H9 (cell line): ENCODE measurements around the gene PEX16. TPM values are rescaled to one million over a fixed set of nuclear protein-coding genes. Genes with fewer than 3 reads are reported as not detected.

Experiments
- DNase-seq: peaks from one replicate; pipeline ENCODE4 v3.0.0-alpha.2; 2017
- H2AFZ ChIP-seq: one replicate; pipeline ENCODE4 v1.6.1; 2013; ENCODE audit warnings: mild to moderate bottlenecking, low read length, control low read depth, moderate library complexity
- H2AK5ac ChIP-seq: 2 replicates; pipeline ENCODE4 v1.6.1; 2013; ENCODE audit warnings: low read length, control low read depth, mixed read lengths; ENCODE audit not compliant: insufficient read length
- H2BK120ac ChIP-seq: one replicate; pipeline ENCODE4 v1.6.1; 2013; ENCODE audit warnings: low read depth, mild to moderate bottlenecking, low read length, control low read depth, inconsistent platforms; ENCODE audit not compliant: poor library complexity, severe bottlenecking
- H2BK12ac ChIP-seq: 2 replicates; pipeline ENCODE4 v1.6.1; 2013; ENCODE audit warnings: low read length, control low read depth, mixed read lengths, low read depth; ENCODE audit not compliant: insufficient read length
- H2BK15ac ChIP-seq: 2 replicates; pipeline ENCODE4 v1.6.1; 2013; ENCODE audit warnings: low read depth, low read length, control low read depth
- H2BK20ac ChIP-seq: one replicate; pipeline ENCODE4 v1.6.1; 2013; ENCODE audit warnings: low read depth, mild to moderate bottlenecking, low read length, control low read depth, inconsistent platforms; ENCODE audit not compliant: poor library complexity, severe bottlenecking
- H2BK5ac ChIP-seq: 2 replicates; pipeline ENCODE4 v1.6.1; 2013; ENCODE audit warnings: low read length, control low read depth, mixed read lengths; ENCODE audit not compliant: insufficient read length
- H3K14ac ChIP-seq: 2 replicates; pipeline ENCODE4 v1.6.1; 2013; ENCODE audit warnings: low read length, control low read depth; ENCODE audit not compliant: insufficient read depth
- H3K18ac ChIP-seq: 2 replicates; pipeline ENCODE4 v1.6.1; 2013; ENCODE audit warnings: low read depth, mild to moderate bottlenecking, mixed read lengths, low read length, control low read depth; ENCODE audit not compliant: insufficient read length
- H3K23ac ChIP-seq: 2 replicates; pipeline ENCODE4 v1.6.1; 2013; ENCODE audit warnings: low read length, control low read depth, mixed read lengths, low read depth; ENCODE audit not compliant: insufficient read length
- H3K23me2 ChIP-seq: 2 replicates; pipeline ENCODE4 v1.6.1; 2013; ENCODE audit warnings: low read depth, mild to moderate bottlenecking, mixed read lengths, low read length, control low read depth; ENCODE audit not compliant: insufficient read length, poor library complexity, severe bottlenecking
- H3K27ac ChIP-seq: 2 replicates; pipeline ENCODE4 v1.5.1; 2013; ENCODE audit warnings: low read length, control low read depth, mixed read lengths, low read depth; ENCODE audit not compliant: insufficient read length
- H3K27me3 ChIP-seq: 2 replicates; pipeline ENCODE4 v1.6.1; 2013; ENCODE audit warnings: low read length, control low read depth, inconsistent platforms; ENCODE audit not compliant: insufficient read depth
- H3K4ac ChIP-seq: 2 replicates; pipeline ENCODE4 v1.6.1; 2013; ENCODE audit warnings: low read depth, mild to moderate bottlenecking, control low read depth, inconsistent platforms, low read length, moderate library complexity
- H3K4me1 ChIP-seq: 2 replicates; pipeline ENCODE4 v1.6.1; 2013; ENCODE audit warnings: low read length, control low read depth, inconsistent platforms; ENCODE audit not compliant: insufficient read depth
- H3K4me2 ChIP-seq: 2 replicates; pipeline ENCODE4 v1.6.1; 2013; ENCODE audit warnings: low read length, control low read depth, mixed read lengths; ENCODE audit not compliant: insufficient read length, insufficient read depth
- H3K56ac ChIP-seq: 2 replicates; pipeline ENCODE4 v1.6.1; 2013; ENCODE audit warnings: low read depth, mild to moderate bottlenecking, mixed read lengths, low read length, control low read depth; ENCODE audit not compliant: insufficient read length
- H3K79me1 ChIP-seq: 2 replicates; pipeline ENCODE4 v1.6.1; 2013; ENCODE audit warnings: low read depth, mild to moderate bottlenecking, moderate library complexity, low read length, control low read depth, inconsistent platforms; ENCODE audit not compliant: insufficient read depth, poor library complexity, severe bottlenecking
- H3K79me2 ChIP-seq: 2 replicates; pipeline ENCODE4 v1.6.1; 2013; ENCODE audit warnings: low read length, control low read depth, inconsistent platforms; ENCODE audit not compliant: insufficient read depth
- H3K9ac ChIP-seq: 2 replicates; pipeline ENCODE4 v1.6.1; 2013; ENCODE audit warnings: low read length, control low read depth, mixed read lengths; ENCODE audit not compliant: insufficient read length; ENCODE audit errors: extremely low read depth
- H3K9me3 ChIP-seq: one replicate; pipeline ENCODE4 v1.6.1; 2013; ENCODE audit warnings: low read depth, low read length, inconsistent platforms; ENCODE audit not compliant: control insufficient read depth
- H3T11ph ChIP-seq: one replicate; pipeline ENCODE4 v1.6.1; 2013; ENCODE audit warnings: mild to moderate bottlenecking, low read length, control low read depth, inconsistent platforms
- H4K20me1 ChIP-seq: one replicate; pipeline ENCODE4 v1.6.1; 2013; ENCODE audit not compliant: control insufficient read depth, insufficient read length, insufficient read depth
- H4K5ac ChIP-seq: 2 replicates; pipeline ENCODE4 v1.6.1; 2013; ENCODE audit warnings: low read depth, mild to moderate bottlenecking, mixed read lengths, low read length, control low read depth; ENCODE audit not compliant: insufficient read length
- H4K8ac ChIP-seq: replicated peaks from 2 replicates; pipeline ENCODE4 v1.6.1; 2013; ENCODE audit warnings: low read length, control low read depth, mixed read lengths, low read depth; ENCODE audit not compliant: insufficient read length
- H4K91ac ChIP-seq: 2 replicates; pipeline ENCODE4 v1.6.1; 2013; ENCODE audit warnings: low read depth, mild to moderate bottlenecking, moderate library complexity, mixed read lengths, low read length, control low read depth; ENCODE audit not compliant: insufficient read length
- H3K27ac Mint-ChIP-seq, 3 experiments: 2 replicates in 2 of 3; 3 replicates in 1 of 3; pipeline ENCODE4 v1.8.0; 2020 to 2021; ENCODE audit warnings: mixed read lengths in 3 of 3, mild to moderate bottlenecking in 1 of 3, moderate library complexity in 1 of 3
- H3K27me3 Mint-ChIP-seq: 2 replicates; pipeline ENCODE4 v1.8.0; 2021; ENCODE audit warnings: low read depth, mild to moderate bottlenecking, moderate library complexity, mixed read lengths
- H3K36me3 Mint-ChIP-seq, 3 experiments: 2 replicates in 2 of 3; 3 replicates in 1 of 3; pipeline ENCODE4 v1.8.0; 2020 to 2021; ENCODE audit warnings: low read depth in 3 of 3, mixed read lengths in 3 of 3; ENCODE audit not compliant: insufficient read depth in 1 of 3
- H3K4me1 Mint-ChIP-seq, 2 experiments: 2 replicates each; pipeline ENCODE4 v1.8.0; 2020; ENCODE audit warnings: mixed read lengths in 2 of 2
- H3K4me3 Mint-ChIP-seq, 2 experiments: 2 replicates in 1 of 2; 3 replicates in 1 of 2; pipeline ENCODE4 v1.8.0; 2020 to 2021; ENCODE audit warnings: mild to moderate bottlenecking in 2 of 2, mixed read lengths in 2 of 2, moderate library complexity in 1 of 2
- H3K9me3 Mint-ChIP-seq, 2 experiments: 2 replicates in 1 of 2; 3 replicates in 1 of 2; pipeline ENCODE4 v1.8.0; 2020; ENCODE audit warnings: mild to moderate bottlenecking in 2 of 2, mixed read lengths in 2 of 2, moderate library complexity in 1 of 2
- WGBS: extraction: QIAGEN DNeasy Blood & Tissue Kit; methylation state at CpG from one replicate; pipeline ENCODE4 v1.1.7; 2013; ENCODE audit warnings: missing lambda C conversion rate, low lambda C conversion rate, mixed read lengths; ENCODE audit not compliant: insufficient read length; ENCODE audit errors: extremely low coverage; 5-methylcytosine and 5-hydroxymethylcytosine counted together
- total RNA-seq: library from RNA; stranded (reverse); gene quantifications from 2 replicates; pipeline ENCODE4 v1.2.1, GENCODE V29; 2021
- TF ChIP-seq, protein P1 (sequence below): fragments of 200-600 bp; sonication (generic); conservative IDR thresholded peaks from 3 replicates; pipeline ENCODE4 v1.8.0; 2021; ENCODE audit warnings: antibody characterized with exemption, mild to moderate bottlenecking

PEX16 gene
- total RNA-seq, 1 experiment from 2014 or later: 30.8 TPM

- Histone ChIP-seq H3T11ph (no peak overlapping the region), H3K4ac (no peak overlapping the region), H4K8ac (no peak overlapping the region), H3K79me1 (no peaks in the 10 kb centered on the region), H3K56ac (no peak overlapping the region), H3K14ac (no peak overlapping the region), H3K9me3 (no peaks in the 10 kb centered on the region), H2BK20ac (no peak overlapping the region), H2BK5ac (no peak overlapping the region), H3K9ac (no peak overlapping the region), H4K91ac (no peak overlapping the region), H2AFZ (no peak overlapping the region), H2BK15ac (no peak overlapping the region), H3K79me2 (no peaks in the 10 kb centered on the region), H3K23me2 (no peaks in the 10 kb centered on the region), H3K18ac (no peak overlapping the region), H3K4me1 (no peaks in the 10 kb centered on the region; the same call in 1 of the 2 replicates), H2BK120ac (no peak overlapping the region), H4K5ac (no peak overlapping the region), H3K4me2 (no peak overlapping the region), H2BK12ac (no peak overlapping the region), H3K23ac (no peak overlapping the region), H3K27ac (no peak overlapping the region), H4K20me1 (no peaks in the 10 kb centered on the region), H2AK5ac (no peak overlapping the region), H3K27me3 (no peaks in the 10 kb centered on the region)
- no peaks in the 10 kb centered on the region; a peak in 1 of 5 replicates for H3K9me3 Mint-ChIP-seq
- WGBS: no CpG with 5 or more reads among the region's 5 CpGs
- H3K4me3 Mint-ChIP-seq: no peak overlapping the region
- H3K27me3 Mint-ChIP-seq: no peaks in the 10 kb centered on the region; the same call in 1 of the 2 replicates
- no peak for DNase-seq
- peak overlapping the region in 1 of 3 experiments; percentile 83; a peak in 2 of 7 replicates for H3K27ac Mint-ChIP-seq
- peaks cover 0 to 9% (median 0%) of the 10 kb centered on the region in 3 experiments; a peak in 3 of 7 replicates for H3K36me3 Mint-ChIP-seq
- TF ChIP-seq, protein P1, sequence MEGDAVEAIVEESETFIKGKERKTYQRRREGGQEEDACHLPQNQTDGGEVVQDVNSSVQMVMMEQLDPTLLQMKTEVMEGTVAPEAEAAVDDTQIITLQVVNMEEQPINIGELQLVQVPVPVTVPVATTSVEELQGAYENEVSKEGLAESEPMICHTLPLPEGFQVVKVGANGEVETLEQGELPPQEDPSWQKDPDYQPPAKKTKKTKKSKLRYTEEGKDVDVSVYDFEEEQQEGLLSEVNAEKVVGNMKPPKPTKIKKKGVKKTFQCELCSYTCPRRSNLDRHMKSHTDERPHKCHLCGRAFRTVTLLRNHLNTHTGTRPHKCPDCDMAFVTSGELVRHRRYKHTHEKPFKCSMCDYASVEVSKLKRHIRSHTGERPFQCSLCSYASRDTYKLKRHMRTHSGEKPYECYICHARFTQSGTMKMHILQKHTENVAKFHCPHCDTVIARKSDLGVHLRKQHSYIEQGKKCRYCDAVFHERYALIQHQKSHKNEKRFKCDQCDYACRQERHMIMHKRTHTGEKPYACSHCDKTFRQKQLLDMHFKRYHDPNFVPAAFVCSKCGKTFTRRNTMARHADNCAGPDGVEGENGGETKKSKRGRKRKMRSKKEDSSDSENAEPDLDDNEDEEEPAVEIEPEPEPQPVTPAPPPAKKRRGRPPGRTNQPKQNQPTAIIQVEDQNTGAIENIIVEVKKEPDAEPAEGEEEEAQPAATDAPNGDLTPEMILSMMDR: no peak
- H3K4me1 Mint-ChIP-seq: peaks cover 25 to 37% of the 10 kb centered on the region in 2 experiments
Measured at GRCh38 chr11:45892856-45893255, 24.8 kb downstream of the PEX16 start.
